Caco-2 (cell line): ENCODE measurements around the gene ABCB8. TPM values are rescaled to one million over a fixed set of nuclear protein-coding genes. Genes with fewer than 3 reads are reported as not detected.
A peak's percentile ranks its signal among the peaks of the same experiment; 100 is the strongest.

Experiments
- BruUV-seq: library from RNA; stranded (reverse); fragments of 400-500 nt; replicated peaks from 2 replicates; lab custom pipeline; 2021; lab: Mats Ljungman, UMichigan
- CTCF ChIA-PET: fragments of 300-600 bp; sonication (Branson Sonifier 250); formaldehyde crosslinking; loops from one replicate; lab custom pipeline; 2022; ENCODE audit warnings: antibody characterized with exemption; lab: Charles Lee
- POLR2A ChIA-PET: fragments of 300-600 bp; sonication (Branson Sonifier 250); formaldehyde crosslinking; loops from one replicate; lab custom pipeline; 2022; ENCODE audit warnings: antibody characterized with exemption; lab: Charles Lee
- DNase-seq, 2 experiments: peaks; one replicate each; pipeline versions ENCODE4 v3.0.0 to v3.0.0-alpha.2; 2020 to 2022
- H3K27me3 ChIP-seq: replicated peaks from 2 replicates; pipeline ENCODE4 v1.6.0; 2011; ENCODE audit warnings: low read length; ENCODE audit not compliant: control insufficient read depth, insufficient read depth
- H3K36me3 ChIP-seq: 2 replicates; pipeline ENCODE4 v1.5.1; 2011; ENCODE audit warnings: low read length; ENCODE audit not compliant: control insufficient read depth, insufficient read depth
- H3K4me1 ChIP-seq: fragments of 250-450 bp; sonication (Bioruptor Pico); 2 replicates; pipeline ENCODE4 v1.5.1; 2020; ENCODE audit warnings: mild to moderate bottlenecking
- H3K4me3 ChIP-seq: 2 replicates; pipeline ENCODE4 v1.5.1; 2011; ENCODE audit warnings: low read depth, mild to moderate bottlenecking, control low read depth, low read length
- H3K9me3 ChIP-seq: fragments of 250-450 bp; sonication (Bioruptor Pico); 2 replicates; pipeline ENCODE4 v1.5.1; 2020; ENCODE audit warnings: mild to moderate bottlenecking, moderate library complexity
- H3K27ac Mint-ChIP-seq: one replicate; pipeline ENCODE4 v1.8.0; 2022; ENCODE audit warnings: mixed read lengths; ENCODE audit not compliant: unreplicated experiment
- H3K27me3 Mint-ChIP-seq: one replicate; pipeline ENCODE4 v1.8.0; 2022; ENCODE audit warnings: mixed read lengths; ENCODE audit not compliant: insufficient read depth, unreplicated experiment
- H3K36me3 Mint-ChIP-seq: one replicate; pipeline ENCODE4 v1.8.0; 2022; ENCODE audit warnings: mild to moderate bottlenecking, mixed read lengths; ENCODE audit not compliant: insufficient read depth, unreplicated experiment
- H3K4me1 Mint-ChIP-seq: one replicate; pipeline ENCODE4 v1.8.0; 2022; ENCODE audit warnings: low read depth, mixed read lengths; ENCODE audit not compliant: unreplicated experiment
- H3K4me3 Mint-ChIP-seq: one replicate; pipeline ENCODE4 v1.8.0; 2022; ENCODE audit warnings: mild to moderate bottlenecking, moderate library complexity, mixed read lengths; ENCODE audit not compliant: unreplicated experiment
- H3K9me3 Mint-ChIP-seq: one replicate; pipeline ENCODE4 v1.8.0; 2022; ENCODE audit warnings: mixed read lengths; ENCODE audit not compliant: unreplicated experiment
- intact Hi-C: fragments of 100-400 bp; cut with micrococcal nuclease; formaldehyde crosslinking; loops from one replicate; pipeline ENCODE4 v1.10.0; 2022; ENCODE audit not compliant: unreplicated experiment
- total RNA-seq: library from RNA; stranded (reverse); gene quantifications from 2 replicates; pipeline ENCODE4 v1.2.3, GENCODE V29; 2022
- TF ChIP-seq, protein P1 (sequence below), 2 experiments: fragments of 200-600 bp in 1 of 2; IDR thresholded peaks; 1 replicate in 1 of 2; 2 replicates in 1 of 2; pipeline versions ENCODE4 v1.5.1 to v1.8.0; 2011 to 2022; ENCODE audit warnings: antibody characterized with exemption in 1 of 2, control low read depth in 1 of 2, inconsistent platforms in 1 of 2, low read depth in 1 of 2, low read length in 1 of 2, mild to moderate bottlenecking in 1 of 2, moderate library complexity in 1 of 2; ENCODE audit not compliant: insufficient read depth in 1 of 2, severe bottlenecking in 1 of 2, unreplicated experiment in 1 of 2

The ABCB8 gene
- total RNA-seq, 1 experiment from 2014 or later = 30.8 TPM

- ChIA-PET CTCF (no interaction called here), POLR2A (no interaction called here)
- peaks cover 40% of the 10 kb centered on the region for H3K4me1 ChIP-seq
- no peaks in the 10 kb centered on the region for H3K9me3 ChIP-seq
- TF ChIP-seq, protein P1, sequence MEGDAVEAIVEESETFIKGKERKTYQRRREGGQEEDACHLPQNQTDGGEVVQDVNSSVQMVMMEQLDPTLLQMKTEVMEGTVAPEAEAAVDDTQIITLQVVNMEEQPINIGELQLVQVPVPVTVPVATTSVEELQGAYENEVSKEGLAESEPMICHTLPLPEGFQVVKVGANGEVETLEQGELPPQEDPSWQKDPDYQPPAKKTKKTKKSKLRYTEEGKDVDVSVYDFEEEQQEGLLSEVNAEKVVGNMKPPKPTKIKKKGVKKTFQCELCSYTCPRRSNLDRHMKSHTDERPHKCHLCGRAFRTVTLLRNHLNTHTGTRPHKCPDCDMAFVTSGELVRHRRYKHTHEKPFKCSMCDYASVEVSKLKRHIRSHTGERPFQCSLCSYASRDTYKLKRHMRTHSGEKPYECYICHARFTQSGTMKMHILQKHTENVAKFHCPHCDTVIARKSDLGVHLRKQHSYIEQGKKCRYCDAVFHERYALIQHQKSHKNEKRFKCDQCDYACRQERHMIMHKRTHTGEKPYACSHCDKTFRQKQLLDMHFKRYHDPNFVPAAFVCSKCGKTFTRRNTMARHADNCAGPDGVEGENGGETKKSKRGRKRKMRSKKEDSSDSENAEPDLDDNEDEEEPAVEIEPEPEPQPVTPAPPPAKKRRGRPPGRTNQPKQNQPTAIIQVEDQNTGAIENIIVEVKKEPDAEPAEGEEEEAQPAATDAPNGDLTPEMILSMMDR (IDR thresholded peaks at IDR 0.05; ENCODE audit: insufficient read depth in 1 of 2, low read depth in 1 of 2, low read length in 1 of 2, severe bottlenecking in 1 of 2, unreplicated experiment in 1 of 2) = no peak
- Mint-ChIP-seq H3K27me3 (no peaks in the 10 kb centered on the region), H3K4me3 (no peak overlapping the region), H3K4me1 (peaks cover 14% of the 10 kb centered on the region), H3K9me3 (no peaks in the 10 kb centered on the region), H3K36me3 (peaks cover 75% of the 10 kb centered on the region), H3K27ac (no peak overlapping the region)
- H3K4me3 ChIP-seq = no peak overlapping the region
- no peaks in the 10 kb centered on the region for H3K27me3 ChIP-seq
- no peak for DNase-seq
- H3K36me3 ChIP-seq = peaks cover 6% of the 10 kb centered on the region
- intact Hi-C loops = no loop called here
- BruUV-seq = no TSS peak
Observed at GRCh38 chr7:151064993-151065392, 36.7 kb downstream of the ABCB8 start.

- Histone ChIP-seq H3K9me3 (no peaks in the 10 kb centered on the region), H3K36me3 (peaks cover 6% of the 10 kb centered on the region), H3K27me3 (no peaks in the 10 kb centered on the region), H3K4me1 (peaks cover 39% of the 10 kb centered on the region), H3K4me3 (no peak overlapping the region)
- peaks cover 14% of the 10 kb centered on the region for H3K4me1 Mint-ChIP-seq
- H3K36me3 Mint-ChIP-seq = peaks cover 81% of the 10 kb centered on the region
- intact Hi-C loops = no loop called here
- H3K4me3 Mint-ChIP-seq = no peak overlapping the region
- no peak for DNase-seq
- no TSS peak for BruUV-seq
- H3K9me3 Mint-ChIP-seq = no peaks in the 10 kb centered on the region
- CTCF ChIA-PET = no interaction called here
- POLR2A ChIA-PET = no interaction called here
- no peaks in the 10 kb centered on the region for H3K27me3 Mint-ChIP-seq
- H3K27ac Mint-ChIP-seq = peak overlapping the region; percentile 69
- TF ChIP-seq, protein P1 (IDR thresholded peaks at IDR 0.05; ENCODE audit: insufficient read depth in 1 of 2, low read depth in 1 of 2, low read length in 1 of 2, severe bottlenecking in 1 of 2, unreplicated experiment in 1 of 2) = no peak
Observed at GRCh38 chr7:151065516-151065915, 37.3 kb downstream of the ABCB8 start.

GRCh38 chr7:151066273-151066974, 38.2 kb downstream of the ABCB8 start:
- POLR2A ChIA-PET = no interaction called here
- H3K4me1 Mint-ChIP-seq = peaks cover 6% of the 10 kb centered on the region
- no peak overlapping the region for H3K27ac Mint-ChIP-seq
- intact Hi-C loops = no loop called here
- Histone ChIP-seq H3K36me3 (peaks cover 6% of the 10 kb centered on the region), H3K4me1 (peaks cover 32% of the 10 kb centered on the region), H3K9me3 (no peaks in the 10 kb centered on the region), H3K4me3 (no peak overlapping the region), H3K27me3 (no peaks in the 10 kb centered on the region)
- no peaks in the 10 kb centered on the region for H3K9me3 Mint-ChIP-seq
- DNase-seq = no peak
- no peaks in the 10 kb centered on the region for H3K27me3 Mint-ChIP-seq
- TF ChIP-seq, protein P1 (IDR thresholded peaks at IDR 0.05; ENCODE audit: insufficient read depth in 1 of 2, low read depth in 1 of 2, low read length in 1 of 2, severe bottlenecking in 1 of 2, unreplicated experiment in 1 of 2) = no peak
- CTCF ChIA-PET = no interaction called here
- H3K36me3 Mint-ChIP-seq = peaks cover 85% of the 10 kb centered on the region
- H3K4me3 Mint-ChIP-seq = no peak overlapping the region
- BruUV-seq = no TSS peak
